ENCODE data around the gene FGD4.

Gene FGD4

GRCh38 chr12:32483499-32483898 is 84.1 kb downstream of the FGD4 start:
- H3K27ac ChIP-seq, result no peak overlapping the region
- no peak for TF ChIP-seq POLR2AphosphoS5 (IDR thresholded peaks at IDR 0.05; ENCODE audit: borderline replicate concordance, low read depth, low read length)
- TF ChIP-seq FOXP2 (optimal IDR thresholded peaks at IDR 0.05; ENCODE audit: control extremely low read depth, extremely low read length, insufficient read depth), result no peak
- TF ChIP-seq EZH2 (IDR thresholded peaks at IDR 0.05), result no peak

GRCh38 chr12:32483993-32484392 is 84.6 kb downstream of the FGD4 start:
- no peak for DNase-seq (ENCODE audit: low read depth, low spot score)
- H3K36me3 ChIP-seq (ENCODE audit: insufficient read depth, low read length), result no peaks in the 10 kb centered on the region
- no peak overlapping the region for H3K9ac ChIP-seq (ENCODE audit: insufficient read length)
- no peak overlapping the region for H3K4me3 ChIP-seq
- no peak for TF ChIP-seq EZH2 (IDR thresholded peaks at IDR 0.05)
- no peak for TF ChIP-seq FOXP2 (optimal IDR thresholded peaks at IDR 0.05; ENCODE audit: control extremely low read depth, extremely low read length, insufficient read depth)
- no peak for TF ChIP-seq POLR2AphosphoS5 (IDR thresholded peaks at IDR 0.05; ENCODE audit: borderline replicate concordance, low read depth, low read length)
- no peaks in the 10 kb centered on the region for H3K9me3 ChIP-seq (ENCODE audit: low read depth, low read length)
- no peak overlapping the region for H3K27ac ChIP-seq

More at GRCh38 chr12:32483499-32483898, 84.1 kb downstream of the FGD4 start:
- Histone ChIP-seq H3K9me3 (ENCODE audit: low read depth, low read length) (no peaks in the 10 kb centered on the region), H3K9ac (ENCODE audit: insufficient read length) (no peak overlapping the region), H3K4me3 (no peak overlapping the region), H3K36me3 (ENCODE audit: insufficient read depth, low read length) (no peaks in the 10 kb centered on the region)
- no peak for DNase-seq (ENCODE audit: low read depth, low spot score)

- DNase-seq (ENCODE audit: low read depth, low spot score), result no peak
- Histone ChIP-seq H3K4me3 (no peak overlapping the region), H3K27ac (no peak overlapping the region), H3K9me3 (ENCODE audit: low read depth, low read length) (no peaks in the 10 kb centered on the region), H3K9ac (ENCODE audit: insufficient read length) (no peak overlapping the region), H3K36me3 (ENCODE audit: insufficient read depth, low read length) (no peaks in the 10 kb centered on the region)
- no peak for TF ChIP-seq EZH2 (IDR thresholded peaks at IDR 0.05)
- TF ChIP-seq FOXP2 (optimal IDR thresholded peaks at IDR 0.05; ENCODE audit: control extremely low read depth, extremely low read length, insufficient read depth), result no peak
- no peak for TF ChIP-seq POLR2AphosphoS5 (IDR thresholded peaks at IDR 0.05; ENCODE audit: borderline replicate concordance, low read depth, low read length)
These were observed 86.8 kb downstream of the FGD4 start for GRCh38 chr12:32486158-32486557.

GRCh38 chr12:32488132-32488531 is 88.8 kb downstream of the FGD4 start:
- H3K9me3 ChIP-seq (ENCODE audit: low read depth, low read length), result no peaks in the 10 kb centered on the region

GRCh38 chr12:32489070-32489469 is 89.7 kb downstream of the FGD4 start:
- Histone ChIP-seq H3K9me3 (ENCODE audit: low read depth, low read length) (no peaks in the 10 kb centered on the region), H3K9ac (ENCODE audit: insufficient read length) (no peak overlapping the region), H3K36me3 (ENCODE audit: insufficient read depth, low read length) (no peaks in the 10 kb centered on the region), H3K27ac (no peak overlapping the region), H3K4me3 (no peak overlapping the region)
- no peak for TF ChIP-seq POLR2AphosphoS5 (IDR thresholded peaks at IDR 0.05; ENCODE audit: borderline replicate concordance, low read depth, low read length)
- no peak for TF ChIP-seq EZH2 (IDR thresholded peaks at IDR 0.05)
- TF ChIP-seq FOXP2 (optimal IDR thresholded peaks at IDR 0.05; ENCODE audit: control extremely low read depth, extremely low read length, insufficient read depth), result no peak
- DNase-seq (ENCODE audit: low read depth, low spot score), result no peak

More at GRCh38 chr12:32488132-32488531, 88.8 kb downstream of the FGD4 start:
- no peak overlapping the region for H3K9ac ChIP-seq (ENCODE audit: insufficient read length)
- H3K36me3 ChIP-seq (ENCODE audit: insufficient read depth, low read length), result no peaks in the 10 kb centered on the region
- DNase-seq (ENCODE audit: low read depth, low spot score), result no peak
- H3K4me3 ChIP-seq, result no peak overlapping the region
- TF ChIP-seq FOXP2 (optimal IDR thresholded peaks at IDR 0.05; ENCODE audit: control extremely low read depth, extremely low read length, insufficient read depth), result no peak
- no peak for TF ChIP-seq POLR2AphosphoS5 (IDR thresholded peaks at IDR 0.05; ENCODE audit: borderline replicate concordance, low read depth, low read length)
- TF ChIP-seq EZH2 (IDR thresholded peaks at IDR 0.05), result no peak
- H3K27ac ChIP-seq, result no peak overlapping the region

GRCh38 chr12:32490801-32491200 is 91.4 kb downstream of the FGD4 start:
- H3K4me3 ChIP-seq, result no peak overlapping the region
- DNase-seq (ENCODE audit: low read depth, low spot score), result no peak
- TF ChIP-seq EZH2 (IDR thresholded peaks at IDR 0.05), result no peak
- no peak for TF ChIP-seq POLR2AphosphoS5 (IDR thresholded peaks at IDR 0.05; ENCODE audit: borderline replicate concordance, low read depth, low read length)
- no peak for TF ChIP-seq FOXP2 (optimal IDR thresholded peaks at IDR 0.05; ENCODE audit: control extremely low read depth, extremely low read length, insufficient read depth)
- no peaks in the 10 kb centered on the region for H3K9me3 ChIP-seq (ENCODE audit: low read depth, low read length)
- no peak overlapping the region for H3K9ac ChIP-seq (ENCODE audit: insufficient read length)
- H3K27ac ChIP-seq, result no peak overlapping the region
- H3K36me3 ChIP-seq (ENCODE audit: insufficient read depth, low read length), result no peaks in the 10 kb centered on the region

- Histone ChIP-seq H3K4me3 (no peak overlapping the region), H3K27ac (no peak overlapping the region), H3K9ac (ENCODE audit: insufficient read length) (no peak overlapping the region), H3K36me3 (ENCODE audit: insufficient read depth, low read length) (no peaks in the 10 kb centered on the region), H3K9me3 (ENCODE audit: low read depth, low read length) (no peaks in the 10 kb centered on the region)
- no peak for DNase-seq (ENCODE audit: low read depth, low spot score)
- TF ChIP-seq FOXP2 (optimal IDR thresholded peaks at IDR 0.05; ENCODE audit: control extremely low read depth, extremely low read length, insufficient read depth), result no peak
- no peak for TF ChIP-seq POLR2AphosphoS5 (IDR thresholded peaks at IDR 0.05; ENCODE audit: borderline replicate concordance, low read depth, low read length)
- no peak for TF ChIP-seq EZH2 (IDR thresholded peaks at IDR 0.05)
These were observed 93.9 kb downstream of the FGD4 start for GRCh38 chr12:32493282-32493681.

- Histone ChIP-seq H3K9me3 (ENCODE audit: low read depth, low read length) (no peaks in the 10 kb centered on the region), H3K9ac (ENCODE audit: insufficient read length) (no peak overlapping the region), H3K27ac (no peak overlapping the region), H3K36me3 (ENCODE audit: insufficient read depth, low read length) (no peaks in the 10 kb centered on the region), H3K4me3 (no peak overlapping the region)
- no peak for TF ChIP-seq EZH2 (IDR thresholded peaks at IDR 0.05)
- TF ChIP-seq FOXP2 (optimal IDR thresholded peaks at IDR 0.05; ENCODE audit: control extremely low read depth, extremely low read length, insufficient read depth), result no peak
- TF ChIP-seq POLR2AphosphoS5 (IDR thresholded peaks at IDR 0.05; ENCODE audit: borderline replicate concordance, low read depth, low read length), result no peak
- DNase-seq (ENCODE audit: low read depth, low spot score), result no peak
These were observed 95.3 kb downstream of the FGD4 start for GRCh38 chr12:32494656-32495055.

- Histone ChIP-seq H3K9ac (ENCODE audit: insufficient read length) (no peak overlapping the region), H3K9me3 (ENCODE audit: low read depth, low read length) (no peaks in the 10 kb centered on the region), H3K4me3 (no peak overlapping the region), H3K36me3 (ENCODE audit: insufficient read depth, low read length) (no peaks in the 10 kb centered on the region), H3K27ac (no peak overlapping the region)
- TF ChIP-seq POLR2AphosphoS5 (IDR thresholded peaks at IDR 0.05; ENCODE audit: borderline replicate concordance, low read depth, low read length) (no peak), EZH2 (IDR thresholded peaks at IDR 0.05) (no peak), FOXP2 (optimal IDR thresholded peaks at IDR 0.05; ENCODE audit: control extremely low read depth, extremely low read length, insufficient read depth) (no peak)
- no peak for DNase-seq (ENCODE audit: low read depth, low spot score)
These were observed 97.6 kb downstream of the FGD4 start for GRCh38 chr12:32496946-32497345.
